GM23338 (cell line): ENCODE measurements around the gene FGGY. TPM values are rescaled to one million over a fixed set of nuclear protein-coding genes. Genes with fewer than 3 reads are reported as not detected.

Experiments
- ATAC-seq: fragments of 200-7000 bp; cut with Tn5 transposase; 3 replicates; pipeline ENCODE4 v1.9.1; 2020
- DNase-seq: peaks from one replicate; pipeline ENCODE4 v3.0.0-alpha.2; 2015; ENCODE audit warnings: low spot score
- H2AFZ ChIP-seq: fragments of 200-600 bp; sonication (generic); 2 replicates; pipeline ENCODE4 v1.8.0; 2016; ENCODE audit warnings: antibody characterized with exemption, mild to moderate bottlenecking, moderate library complexity
- H3F3A ChIP-seq: fragments of 200-600 bp; sonication (generic); replicated peaks from 2 replicates; pipeline ENCODE4 v1.8.0; 2017; ENCODE audit warnings: antibody characterized with exemption, mixed run types, low read depth
- H3K27ac ChIP-seq: fragments of 200-600 bp; sonication (generic); 2 replicates; pipeline ENCODE4 v1.6.1; 2016; ENCODE audit warnings: low read depth
- H3K27me3 ChIP-seq: fragments of 200-600 bp; sonication (generic); 2 replicates; pipeline ENCODE4 v1.8.0; 2016; ENCODE audit warnings: mild to moderate bottlenecking, mixed run types, moderate library complexity; ENCODE audit not compliant: insufficient read depth
- H3K36me3 ChIP-seq: fragments of 200-600 bp; sonication (generic); 2 replicates; pipeline ENCODE4 v1.8.0; 2016; ENCODE audit warnings: mild to moderate bottlenecking; ENCODE audit not compliant: insufficient read depth
- H3K4me1 ChIP-seq: fragments of 200-600 bp; sonication (generic); 2 replicates; pipeline ENCODE4 v1.8.0; 2016; ENCODE audit warnings: mild to moderate bottlenecking, moderate library complexity; ENCODE audit not compliant: insufficient read depth
- H3K4me2 ChIP-seq: fragments of 200-600 bp; sonication (generic); 2 replicates; pipeline ENCODE4 v1.7.1; 2017; ENCODE audit warnings: mixed run types
- H3K4me3 ChIP-seq: fragments of 200-600 bp; sonication (generic); 2 replicates; pipeline ENCODE4 v1.6.1; 2016; ENCODE audit warnings: mixed run types
- H3K79me2 ChIP-seq: fragments of 200-600 bp; sonication (generic); replicated peaks from 2 replicates; pipeline ENCODE4 v1.8.0; 2017; ENCODE audit warnings: mild to moderate bottlenecking; ENCODE audit not compliant: insufficient read depth
- H3K9me2 ChIP-seq: fragments of 200-600 bp; sonication (generic); 2 replicates; pipeline ENCODE4 v1.8.0; 2017; ENCODE audit not compliant: insufficient read depth
- H4K20me1 ChIP-seq: fragments of 200-600 bp; sonication (generic); replicated peaks from 2 replicates; pipeline ENCODE4 v1.8.0; 2017; ENCODE audit warnings: mild to moderate bottlenecking; ENCODE audit not compliant: insufficient read depth
- H3K27ac Mint-ChIP-seq: 2 replicates; pipeline ENCODE4 v1.8.0; 2020; ENCODE audit warnings: inconsistent platforms, mild to moderate bottlenecking, moderate library complexity, mixed read lengths
- H3K27me3 Mint-ChIP-seq: 3 replicates; pipeline ENCODE4 v1.8.0; 2022; ENCODE audit warnings: low read depth, mild to moderate bottlenecking, moderate library complexity, mixed read lengths, inconsistent platforms; ENCODE audit not compliant: insufficient read depth, poor library complexity
- H3K36me3 Mint-ChIP-seq: 3 replicates; pipeline ENCODE4 v1.8.0; 2021; ENCODE audit warnings: low read depth, mild to moderate bottlenecking, inconsistent platforms, moderate library complexity, mixed read lengths
- H3K4me1 Mint-ChIP-seq: 3 replicates; pipeline ENCODE4 v1.8.0; 2020; ENCODE audit warnings: mild to moderate bottlenecking, inconsistent platforms, mixed read lengths
- H3K4me3 Mint-ChIP-seq: 3 replicates; pipeline ENCODE4 v1.8.0; 2021; ENCODE audit warnings: moderate library complexity, mild to moderate bottlenecking, inconsistent platforms, mixed read lengths
- H3K9me3 Mint-ChIP-seq: 3 replicates; pipeline ENCODE4 v1.8.0; 2020; ENCODE audit warnings: moderate library complexity, mild to moderate bottlenecking, inconsistent platforms, mixed read lengths
- CREB1 ChIP-seq: fragments of 250-450 bp; sonication (Bioruptor Pico); IDR thresholded peaks from 2 replicates; pipeline ENCODE4 v1.5.0; 2020; ENCODE audit warnings: low read depth, mild to moderate bottlenecking, moderate library complexity
- EZH2 ChIP-seq: fragments of 200-600 bp; sonication (generic); IDR thresholded peaks from one replicate; pipeline ENCODE4 v1.8.0; 2017; ENCODE audit warnings: antibody characterized with exemption, mild to moderate bottlenecking, low read depth; ENCODE audit not compliant: unreplicated experiment
- EZH2phosphoT487 ChIP-seq: fragments of 200-600 bp; sonication (generic); IDR thresholded peaks from one replicate; pipeline ENCODE4 v1.8.1; 2018; ENCODE audit warnings: antibody characterized with exemption; ENCODE audit not compliant: unreplicated experiment
- JUNB ChIP-seq: IDR thresholded peaks from one replicate; pipeline ENCODE4 v1.6.1; 2016; ENCODE audit warnings: antibody characterized with exemption; ENCODE audit not compliant: unreplicated experiment
- NANOG ChIP-seq: IDR thresholded peaks from 2 replicates; pipeline ENCODE4 v1.6.1; 2016; ENCODE audit warnings: antibody characterized with exemption, borderline replicate concordance
- POLR2AphosphoS5 ChIP-seq: IDR thresholded peaks from 2 replicates; pipeline ENCODE4 v1.6.1; 2016; ENCODE audit warnings: antibody characterized with exemption, low read depth
- ZNF114 ChIP-seq: fragments of 250-450 bp; sonication (Bioruptor Pico); IDR thresholded peaks from 2 replicates; pipeline ENCODE4 v1.5.0; 2020; ENCODE audit warnings: mild to moderate bottlenecking, moderate library complexity
- ZNF331 ChIP-seq: fragments of 250-450 bp; sonication (Bioruptor Pico); IDR thresholded peaks from 2 replicates; pipeline ENCODE4 v1.5.0; 2020; ENCODE audit warnings: low read depth, mild to moderate bottlenecking, moderate library complexity
- polyA plus RNA-seq: library from polyadenylated mRNA; unstranded; fragments of >200 nt; fragmentation: Nextera tagmentation; extraction: Ambion mirVana; gene quantifications from 2 replicates; pipeline ENCODE4 v1.2.1, GENCODE V29; 2016
- total RNA-seq: library from RNA; depleted of rRNA; stranded (reverse); fragments of >200 nt; shearing (Covaris generic); gene quantifications from 2 replicates; pipeline ENCODE4 v1.2.3, GENCODE V29; 2014
- TF ChIP-seq, protein P1 (sequence below), 2 experiments: fragments of 200-600 bp in 1 of 2; sonication (generic) in 1 of 2; conservative IDR thresholded peaks; 2 replicates each; pipeline versions ENCODE4 v1.5.1 to v1.6.1; 2016 to 2017; ENCODE audit warnings: antibody characterized with exemption in 2 of 2, low read depth in 2 of 2, mild to moderate bottlenecking in 2 of 2, moderate library complexity in 1 of 2
- TF ChIP-seq, protein P2 (sequence below): IDR thresholded peaks from one replicate; pipeline ENCODE4 v1.6.1; 2018; ENCODE audit warnings: antibody characterized with exemption; ENCODE audit not compliant: unreplicated experiment
- TF ChIP-seq, protein P3 (sequence below): IDR thresholded peaks from 2 replicates; pipeline ENCODE4 v1.6.1; 2016; ENCODE audit warnings: antibody characterized with exemption
- TF ChIP-seq, protein P4 (sequence below): fragments of 250-450 bp; sonication (Bioruptor Pico); IDR thresholded peaks from 2 replicates; pipeline ENCODE4 v1.5.0; 2020; ENCODE audit warnings: mild to moderate bottlenecking, moderate library complexity

FGGY gene
- total and polyA plus RNA-seq, 2 experiments from 2014 or later, result 10.9 to 21.4 TPM

- H3K9me2 ChIP-seq, result 0 out of 2 replicates have a peak, but pooled peaks cover 11% of the 10 kb centered on the region
- Mint-ChIP-seq H3K4me1 (no peaks in the 10 kb centered on the region), H3K36me3 (peaks cover 16% of the 10 kb centered on the region; the same call in 2 of the 3 replicates), H3K4me3 (no peak overlapping the region), H3K27ac (no peak overlapping the region), H3K9me3 (peaks cover 13% of the 10 kb centered on the region; the same call in 2 of the 3 replicates), H3K27me3 (peaks cover 5% of the 10 kb centered on the region)
- H3K27me3 ChIP-seq, result no peaks in the 10 kb centered on the region
- H3K4me1 ChIP-seq, result no peaks in the 10 kb centered on the region
- no peak overlapping the region for H3K27ac ChIP-seq
- ATAC-seq, result no peak
- H4K20me1 ChIP-seq, result no peaks in the 10 kb centered on the region
- no peak overlapping the region for H3K4me3 ChIP-seq
- no peak overlapping the region for H2AFZ ChIP-seq
- H3K36me3 ChIP-seq, result no peaks in the 10 kb centered on the region
- no peaks in the 10 kb centered on the region for H3F3A ChIP-seq
- H3K79me2 ChIP-seq, result no peaks in the 10 kb centered on the region
- TF ChIP-seq, protein P1, sequence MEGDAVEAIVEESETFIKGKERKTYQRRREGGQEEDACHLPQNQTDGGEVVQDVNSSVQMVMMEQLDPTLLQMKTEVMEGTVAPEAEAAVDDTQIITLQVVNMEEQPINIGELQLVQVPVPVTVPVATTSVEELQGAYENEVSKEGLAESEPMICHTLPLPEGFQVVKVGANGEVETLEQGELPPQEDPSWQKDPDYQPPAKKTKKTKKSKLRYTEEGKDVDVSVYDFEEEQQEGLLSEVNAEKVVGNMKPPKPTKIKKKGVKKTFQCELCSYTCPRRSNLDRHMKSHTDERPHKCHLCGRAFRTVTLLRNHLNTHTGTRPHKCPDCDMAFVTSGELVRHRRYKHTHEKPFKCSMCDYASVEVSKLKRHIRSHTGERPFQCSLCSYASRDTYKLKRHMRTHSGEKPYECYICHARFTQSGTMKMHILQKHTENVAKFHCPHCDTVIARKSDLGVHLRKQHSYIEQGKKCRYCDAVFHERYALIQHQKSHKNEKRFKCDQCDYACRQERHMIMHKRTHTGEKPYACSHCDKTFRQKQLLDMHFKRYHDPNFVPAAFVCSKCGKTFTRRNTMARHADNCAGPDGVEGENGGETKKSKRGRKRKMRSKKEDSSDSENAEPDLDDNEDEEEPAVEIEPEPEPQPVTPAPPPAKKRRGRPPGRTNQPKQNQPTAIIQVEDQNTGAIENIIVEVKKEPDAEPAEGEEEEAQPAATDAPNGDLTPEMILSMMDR (conservative IDR thresholded peaks at IDR 0.05; ENCODE audit: low read depth in 2 of 2), result no peak
- TF ChIP-seq POLR2AphosphoS5, result no peak
- no peak for TF ChIP-seq JUNB
- TF ChIP-seq ZNF114 (CRISPR knock-in tag), result no peak
- TF ChIP-seq, protein P2, sequence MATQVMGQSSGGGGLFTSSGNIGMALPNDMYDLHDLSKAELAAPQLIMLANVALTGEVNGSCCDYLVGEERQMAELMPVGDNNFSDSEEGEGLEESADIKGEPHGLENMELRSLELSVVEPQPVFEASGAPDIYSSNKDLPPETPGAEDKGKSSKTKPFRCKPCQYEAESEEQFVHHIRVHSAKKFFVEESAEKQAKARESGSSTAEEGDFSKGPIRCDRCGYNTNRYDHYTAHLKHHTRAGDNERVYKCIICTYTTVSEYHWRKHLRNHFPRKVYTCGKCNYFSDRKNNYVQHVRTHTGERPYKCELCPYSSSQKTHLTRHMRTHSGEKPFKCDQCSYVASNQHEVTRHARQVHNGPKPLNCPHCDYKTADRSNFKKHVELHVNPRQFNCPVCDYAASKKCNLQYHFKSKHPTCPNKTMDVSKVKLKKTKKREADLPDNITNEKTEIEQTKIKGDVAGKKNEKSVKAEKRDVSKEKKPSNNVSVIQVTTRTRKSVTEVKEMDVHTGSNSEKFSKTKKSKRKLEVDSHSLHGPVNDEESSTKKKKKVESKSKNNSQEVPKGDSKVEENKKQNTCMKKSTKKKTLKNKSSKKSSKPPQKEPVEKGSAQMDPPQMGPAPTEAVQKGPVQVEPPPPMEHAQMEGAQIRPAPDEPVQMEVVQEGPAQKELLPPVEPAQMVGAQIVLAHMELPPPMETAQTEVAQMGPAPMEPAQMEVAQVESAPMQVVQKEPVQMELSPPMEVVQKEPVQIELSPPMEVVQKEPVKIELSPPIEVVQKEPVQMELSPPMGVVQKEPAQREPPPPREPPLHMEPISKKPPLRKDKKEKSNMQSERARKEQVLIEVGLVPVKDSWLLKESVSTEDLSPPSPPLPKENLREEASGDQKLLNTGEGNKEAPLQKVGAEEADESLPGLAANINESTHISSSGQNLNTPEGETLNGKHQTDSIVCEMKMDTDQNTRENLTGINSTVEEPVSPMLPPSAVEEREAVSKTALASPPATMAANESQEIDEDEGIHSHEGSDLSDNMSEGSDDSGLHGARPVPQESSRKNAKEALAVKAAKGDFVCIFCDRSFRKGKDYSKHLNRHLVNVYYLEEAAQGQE, result no peak
- TF ChIP-seq, protein P3, sequence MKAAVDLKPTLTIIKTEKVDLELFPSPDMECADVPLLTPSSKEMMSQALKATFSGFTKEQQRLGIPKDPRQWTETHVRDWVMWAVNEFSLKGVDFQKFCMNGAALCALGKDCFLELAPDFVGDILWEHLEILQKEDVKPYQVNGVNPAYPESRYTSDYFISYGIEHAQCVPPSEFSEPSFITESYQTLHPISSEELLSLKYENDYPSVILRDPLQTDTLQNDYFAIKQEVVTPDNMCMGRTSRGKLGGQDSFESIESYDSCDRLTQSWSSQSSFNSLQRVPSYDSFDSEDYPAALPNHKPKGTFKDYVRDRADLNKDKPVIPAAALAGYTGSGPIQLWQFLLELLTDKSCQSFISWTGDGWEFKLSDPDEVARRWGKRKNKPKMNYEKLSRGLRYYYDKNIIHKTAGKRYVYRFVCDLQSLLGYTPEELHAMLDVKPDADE, result no peak
- no peak for TF ChIP-seq EZH2phosphoT487
- no peak for TF ChIP-seq CREB1
- TF ChIP-seq EZH2, result no peak
- TF ChIP-seq ZNF331, result no peak
- TF ChIP-seq NANOG, result no peak
- TF ChIP-seq, protein P4, sequence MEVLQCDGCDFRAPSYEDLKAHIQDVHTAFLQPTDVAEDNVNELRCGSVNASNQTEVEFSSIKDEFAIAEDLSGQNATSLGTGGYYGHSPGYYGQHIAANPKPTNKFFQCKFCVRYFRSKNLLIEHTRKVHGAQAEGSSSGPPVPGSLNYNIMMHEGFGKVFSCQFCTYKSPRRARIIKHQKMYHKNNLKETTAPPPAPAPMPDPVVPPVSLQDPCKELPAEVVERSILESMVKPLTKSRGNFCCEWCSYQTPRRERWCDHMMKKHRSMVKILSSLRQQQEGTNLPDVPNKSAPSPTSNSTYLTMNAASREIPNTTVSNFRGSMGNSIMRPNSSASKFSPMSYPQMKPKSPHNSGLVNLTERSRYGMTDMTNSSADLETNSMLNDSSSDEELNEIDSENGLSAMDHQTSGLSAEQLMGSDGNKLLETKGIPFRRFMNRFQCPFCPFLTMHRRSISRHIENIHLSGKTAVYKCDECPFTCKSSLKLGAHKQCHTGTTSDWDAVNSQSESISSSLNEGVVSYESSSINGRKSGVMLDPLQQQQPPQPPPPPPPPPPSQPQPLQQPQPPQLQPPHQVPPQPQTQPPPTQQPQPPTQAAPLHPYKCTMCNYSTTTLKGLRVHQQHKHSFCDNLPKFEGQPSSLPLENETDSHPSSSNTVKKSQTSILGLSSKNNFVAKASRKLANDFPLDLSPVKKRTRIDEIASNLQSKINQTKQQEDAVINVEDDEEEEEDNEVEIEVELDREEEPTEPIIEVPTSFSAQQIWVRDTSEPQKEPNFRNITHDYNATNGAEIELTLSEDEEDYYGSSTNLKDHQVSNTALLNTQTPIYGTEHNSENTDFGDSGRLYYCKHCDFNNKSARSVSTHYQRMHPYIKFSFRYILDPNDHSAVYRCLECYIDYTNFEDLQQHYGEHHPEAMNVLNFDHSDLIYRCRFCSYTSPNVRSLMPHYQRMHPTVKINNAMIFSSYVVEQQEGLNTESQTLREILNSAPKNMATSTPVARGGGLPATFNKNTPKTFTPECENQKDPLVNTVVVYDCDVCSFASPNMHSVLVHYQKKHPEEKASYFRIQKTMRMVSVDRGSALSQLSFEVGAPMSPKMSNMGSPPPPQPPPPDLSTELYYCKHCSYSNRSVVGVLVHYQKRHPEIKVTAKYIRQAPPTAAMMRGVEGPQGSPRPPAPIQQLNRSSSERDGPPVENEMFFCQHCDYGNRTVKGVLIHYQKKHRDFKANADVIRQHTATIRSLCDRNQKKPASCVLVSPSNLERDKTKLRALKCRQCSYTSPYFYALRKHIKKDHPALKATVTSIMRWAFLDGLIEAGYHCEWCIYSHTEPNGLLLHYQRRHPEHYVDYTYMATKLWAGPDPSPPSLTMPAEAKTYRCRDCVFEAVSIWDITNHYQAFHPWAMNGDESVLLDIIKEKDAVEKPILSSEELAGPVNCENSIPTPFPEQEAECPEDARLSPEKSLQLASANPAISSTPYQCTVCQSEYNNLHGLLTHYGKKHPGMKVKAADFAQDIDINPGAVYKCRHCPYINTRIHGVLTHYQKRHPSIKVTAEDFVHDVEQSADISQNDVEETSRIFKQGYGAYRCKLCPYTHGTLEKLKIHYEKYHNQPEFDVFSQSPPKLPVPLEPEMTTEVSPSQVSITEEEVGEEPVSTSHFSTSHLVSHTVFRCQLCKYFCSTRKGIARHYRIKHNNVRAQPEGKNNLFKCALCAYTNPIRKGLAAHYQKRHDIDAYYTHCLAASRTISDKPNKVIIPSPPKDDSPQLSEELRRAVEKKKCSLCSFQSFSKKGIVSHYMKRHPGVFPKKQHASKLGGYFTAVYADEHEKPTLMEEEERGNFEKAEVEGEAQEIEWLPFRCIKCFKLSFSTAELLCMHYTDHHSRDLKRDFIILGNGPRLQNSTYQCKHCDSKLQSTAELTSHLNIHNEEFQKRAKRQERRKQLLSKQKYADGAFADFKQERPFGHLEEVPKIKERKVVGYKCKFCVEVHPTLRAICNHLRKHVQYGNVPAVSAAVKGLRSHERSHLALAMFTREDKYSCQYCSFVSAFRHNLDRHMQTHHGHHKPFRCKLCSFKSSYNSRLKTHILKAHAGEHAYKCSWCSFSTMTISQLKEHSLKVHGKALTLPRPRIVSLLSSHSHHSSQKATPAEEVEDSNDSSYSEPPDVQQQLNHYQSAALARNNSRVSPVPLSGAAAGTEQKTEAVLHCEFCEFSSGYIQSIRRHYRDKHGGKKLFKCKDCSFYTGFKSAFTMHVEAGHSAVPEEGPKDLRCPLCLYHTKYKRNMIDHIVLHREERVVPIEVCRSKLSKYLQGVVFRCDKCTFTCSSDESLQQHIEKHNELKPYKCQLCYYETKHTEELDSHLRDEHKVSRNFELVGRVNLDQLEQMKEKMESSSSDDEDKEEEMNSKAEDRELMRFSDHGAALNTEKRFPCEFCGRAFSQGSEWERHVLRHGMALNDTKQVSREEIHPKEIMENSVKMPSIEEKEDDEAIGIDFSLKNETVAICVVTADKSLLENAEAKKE (CRISPR knock-in tag), result no peak
- DNase-seq, result no peak
- H3K4me2 ChIP-seq, result no peak overlapping the region
Observed at GRCh38 chr1:59468828-59469428, 172.0 kb downstream of the FGGY start.
